Measurements from ENCODE around the gene FOXP1. TPM values are rescaled to one million over a fixed set of nuclear protein-coding genes. Genes with fewer than 3 reads are reported as not detected.

FOXP1 gene
- total and polyA plus RNA-seq, 2 of the 8 experiments (the other 6 are each of a cell fraction or from before 2014, with no cell fraction given), result 13.9 to 25.4 TPM

DNA sequence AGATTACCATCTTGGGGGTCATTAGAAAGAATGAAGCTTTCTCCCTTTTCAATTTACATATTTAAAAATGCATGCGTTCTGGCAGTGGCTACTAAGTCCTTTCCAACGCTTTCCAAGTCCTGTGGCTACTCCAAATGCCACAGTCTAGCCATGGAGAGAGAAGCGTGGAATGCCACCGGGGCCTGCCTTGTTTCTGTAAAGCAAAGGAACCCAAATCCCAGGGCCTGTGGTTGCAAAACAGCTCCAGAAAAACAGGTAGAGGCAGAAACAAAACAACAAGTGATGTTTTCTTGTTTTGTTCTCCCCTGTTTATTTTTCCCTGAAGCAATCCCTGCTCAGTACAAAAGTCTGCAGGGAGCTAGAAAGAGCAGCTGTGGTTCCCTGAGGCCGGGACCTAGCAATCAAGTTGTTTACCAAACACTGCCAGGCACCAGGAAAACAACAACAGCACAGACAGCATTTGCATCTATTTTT is 85.5 kb downstream of the FOXP1 start (continued):
- no peak for TF ChIP-seq SAP30 (IDR thresholded peaks at IDR 0.05; ENCODE audit: insufficient read depth, insufficient replicate concordance, low read length)
- TF ChIP-seq GTF2F1 (IDR thresholded peaks at IDR 0.05; ENCODE audit: borderline replicate concordance, low read depth, low read length), result no peak
- no peak for TF ChIP-seq CTCF (IDR thresholded peaks at IDR 0.05; ENCODE audit: control extremely low read depth in 1 of 3, insufficient read depth in 1 of 3, low read depth in 1 of 3, low read length in 3 of 3)
- TF ChIP-seq KDM1A (IDR thresholded peaks at IDR 0.05; ENCODE audit: borderline replicate concordance, low read length), result no peak
- no peak for TF ChIP-seq POU5F1 (IDR thresholded peaks at IDR 0.05; ENCODE audit: low read depth, low read length)
- TF ChIP-seq CHD7 (IDR thresholded peaks at IDR 0.05; ENCODE audit: insufficient replicate concordance, low read length), result no peak
- 0 out of 2 replicates have a peak, but pooled peaks have one; percentile 16 for TF ChIP-seq TEAD4 (IDR thresholded peaks at IDR 0.05; ENCODE audit: low read depth, low read length)
- TF ChIP-seq, protein P1, sequence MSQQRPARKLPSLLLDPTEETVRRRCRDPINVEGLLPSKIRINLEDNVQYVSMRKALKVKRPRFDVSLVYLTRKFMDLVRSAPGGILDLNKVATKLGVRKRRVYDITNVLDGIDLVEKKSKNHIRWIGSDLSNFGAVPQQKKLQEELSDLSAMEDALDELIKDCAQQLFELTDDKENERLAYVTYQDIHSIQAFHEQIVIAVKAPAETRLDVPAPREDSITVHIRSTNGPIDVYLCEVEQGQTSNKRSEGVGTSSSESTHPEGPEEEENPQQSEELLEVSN (IDR thresholded peaks at IDR 0.05), result no peak

Measured in H1 (cell line).